Posterior cingulate gyrus (tissue), 11 donors: Measurements from ENCODE around the gene ARAP3.

Source experiments
- DNase-seq, 10 donors: peaks; one replicate each; pipeline versions ENCODE4 v3.0.0 to v3.0.0-alpha.2; 2020 to 2021; ENCODE audit warnings: mixed read lengths in 3 of 10
- intact Hi-C: fragments of 100-400 bp; cut with DNase I; formaldehyde crosslinking; loops from one replicate; pipeline ENCODE4 v1.15.1; 2023

The ARAP3 gene

GRCh38 chr5:141675672-141676071 is 6.4 kb downstream of the ARAP3 start:
- DNase-seq: no peak
- intact Hi-C loops: no loop called here

- intact Hi-C loops: no loop called here
- peak in 1 of 10 donors; percentile 9 for DNase-seq
Observed at GRCh38 chr5:141674747-141675146, 7.3 kb downstream of the ARAP3 start.

- DNase-seq: peak in 3 of 10 donors; percentile 36 to 90 (median 79)
- intact Hi-C loops: no loop called here
Observed at GRCh38 chr5:141672841-141673813, 8.9 kb downstream of the ARAP3 start.

GRCh38 chr5:141672071-141672840 is 9.8 kb downstream of the ARAP3 start:
- intact Hi-C loops: no loop called here
- DNase-seq: peak in 1 of 10 donors; percentile 79

- intact Hi-C loops: no loop called here
- DNase-seq: no peak
Observed at GRCh38 chr5:141669520-141669919, 12.5 kb downstream of the ARAP3 start.

GRCh38 chr5:141668601-141669265 is 13.3 kb downstream of the ARAP3 start:
- no peak for DNase-seq
- intact Hi-C loops: no loop called here

- DNase-seq: no peak
- intact Hi-C loops: loop anchor here (1.0 kb wide), 1 partner anchor 294 kb away; no protein-coding TSS in a partner anchor
Observed at GRCh38 chr5:141665995-141666940, 15.8 kb downstream of the ARAP3 start.

- intact Hi-C loops: loop anchor here (1.0 kb wide), 1 partner anchor 295 kb away; no protein-coding TSS in a partner anchor
- DNase-seq: peak; percentile 49 to 96 (median 76)
Observed at GRCh38 chr5:141664733-141665461, 17.1 kb downstream of the ARAP3 start.

- peak in 1 of 10 donors; percentile 35 for DNase-seq
- intact Hi-C loops: no loop called here
Observed at GRCh38 chr5:141663506-141663905, 18.5 kb downstream of the ARAP3 start.

GRCh38 chr5:141662028-141662427 is 20.0 kb downstream of the ARAP3 start:
- no peak for DNase-seq
- intact Hi-C loops: no loop called here

- peak in 1 of 10 donors; percentile 28 for DNase-seq
- intact Hi-C loops: no loop called here
Observed at GRCh38 chr5:141657937-141658545, 24.0 kb downstream of the ARAP3 start.

GRCh38 chr5:141657404-141657803 is 24.6 kb downstream of the ARAP3 start:
- no peak for DNase-seq
- intact Hi-C loops: no loop called here

GRCh38 chr5:141656396-141656795 is 25.6 kb downstream of the ARAP3 start:
- DNase-seq: peak in 2 of 10 donors; percentile 57 to 59
- intact Hi-C loops: no loop called here

GRCh38 chr5:141655020-141655419 is 27.0 kb downstream of the ARAP3 start:
- intact Hi-C loops: no loop called here
- peak in 1 of 10 donors; percentile 37 for DNase-seq

GRCh38 chr5:141654298-141654697 is 27.7 kb downstream of the ARAP3 start:
- intact Hi-C loops: no loop called here
- no peak for DNase-seq

- peak in 1 of 10 donors; percentile 65 for DNase-seq
- intact Hi-C loops: no loop called here
Observed at GRCh38 chr5:141651728-141652105, 30.3 kb downstream of the ARAP3 start.

GRCh38 chr5:141650851-141651727 is 30.9 kb downstream of the ARAP3 start, which contains the start of gene FCHSD1:
FCHSD1 (minus strand) TSS chr5:141651418; CDS start chr5:141651368, 50 bp downstream.
- intact Hi-C loops: no loop called here
- DNase-seq: peak; percentile 62 to 97 (median 86)
